HepG2 (cell line): ENCODE measurements around the gene SLC26A5. TPM values are rescaled to one million over a fixed set of nuclear protein-coding genes. Genes with fewer than 3 reads are reported as not detected.
A peak's percentile ranks its signal among the peaks of the same experiment; 100 is the strongest.

Experiments
- ARNTL ChIP-seq: sonication (generic); formaldehyde crosslinking; IDR thresholded peaks from 2 replicates; pipeline ENCODE4 v1.4.0; 2020; ENCODE audit warnings: mild to moderate bottlenecking, missing genetic modification reagents
- BRD4 ChIP-seq: sonication (generic); formaldehyde crosslinking; IDR thresholded peaks from 2 replicates; pipeline ENCODE4 v1.4.0; 2020; ENCODE audit warnings: missing genetic modification reagents
- CBX2 ChIP-seq, 2 experiments: fragments of 200-600 bp in 1 of 2; sonication (generic); formaldehyde crosslinking in 1 of 2; IDR thresholded peaks; 2 replicates each; pipeline versions ENCODE4 v1.7.0 to v1.8.1; 2018 to 2022; ENCODE audit warnings: low read depth in 2 of 2, low read length in 1 of 2, mild to moderate bottlenecking in 1 of 2, missing genetic modification reagents in 1 of 2
- CTCF ChIP-seq: sonication (generic); formaldehyde crosslinking; IDR thresholded peaks from 2 replicates; pipeline ENCODE4 v1.5.0; 2020; ENCODE audit warnings: mild to moderate bottlenecking, missing genetic modification reagents, moderate library complexity
- FOXA3 ChIP-seq: IDR thresholded peaks from 2 replicates; pipeline ENCODE4 v1.6.1; 2016; ENCODE audit warnings: missing genetic modification reagents, missing compliant biosample characterization
- FOXP1 ChIP-seq, 2 experiments: fragments of 450-650 bp in 1 of 2; IDR thresholded peaks; 2 replicates each; pipeline ENCODE4 v1.6.1; 2017 to 2018; ENCODE audit warnings: antibody characterized with exemption in 1 of 2
- FOXP4 ChIP-seq: sonication (generic); formaldehyde crosslinking; IDR thresholded peaks from 2 replicates; pipeline ENCODE4 v1.4.0; 2020; ENCODE audit warnings: missing genetic modification reagents
- GZF1 ChIP-seq: sonication (generic); formaldehyde crosslinking; IDR thresholded peaks from 2 replicates; pipeline ENCODE4 v1.5.1; 2020; ENCODE audit warnings: mild to moderate bottlenecking, missing genetic modification reagents
- HHEX ChIP-seq: IDR thresholded peaks from 2 replicates; pipeline ENCODE4 v1.6.1; 2016; ENCODE audit warnings: control low read depth
- IKZF1 ChIP-seq: fragments of 450-650 bp; IDR thresholded peaks from 2 replicates; pipeline ENCODE4 v1.7.1; 2016
- JUN ChIP-seq: sonication (generic); formaldehyde crosslinking; IDR thresholded peaks from 2 replicates; pipeline ENCODE4 v1.4.0; 2020; ENCODE audit warnings: mild to moderate bottlenecking, missing genetic modification reagents
- MAFG ChIP-seq: sonication (generic); formaldehyde crosslinking; IDR thresholded peaks from 2 replicates; pipeline ENCODE4 v1.5.1; 2020; ENCODE audit warnings: mild to moderate bottlenecking, missing genetic modification reagents
- NFRKB ChIP-seq: fragments of 450-650 bp; IDR thresholded peaks from 2 replicates; pipeline ENCODE4 v1.6.1; 2017
- NR0B2 ChIP-seq: sonication (generic); formaldehyde crosslinking; IDR thresholded peaks from 2 replicates; pipeline ENCODE4 v1.4.0; 2020; ENCODE audit warnings: mild to moderate bottlenecking, missing genetic modification reagents
- NR3C1 ChIP-seq: sonication (generic); formaldehyde crosslinking; IDR thresholded peaks from 2 replicates; pipeline ENCODE4 v1.4.0; 2020; ENCODE audit warnings: missing genetic modification reagents
- PHF8 ChIP-seq: sonication (generic); formaldehyde crosslinking; IDR thresholded peaks from 2 replicates; pipeline ENCODE4 v1.5.0; 2020; ENCODE audit warnings: missing genetic modification reagents
- SRF ChIP-seq: IDR thresholded peaks from 2 replicates; pipeline ENCODE4 v1.6.1; 2011; ENCODE audit warnings: mild to moderate bottlenecking, low read depth, low read length, moderate library complexity
- STAT5B ChIP-seq: sonication (generic); formaldehyde crosslinking; IDR thresholded peaks from 2 replicates; pipeline ENCODE4 v1.4.0; 2020; ENCODE audit warnings: missing genetic modification reagents
- ZFP37 ChIP-seq: sonication (generic); formaldehyde crosslinking; IDR thresholded peaks from 2 replicates; pipeline ENCODE4 v1.4.0; 2020; ENCODE audit warnings: missing genetic modification reagents, borderline replicate concordance
- ZFX ChIP-seq: sonication (generic); formaldehyde crosslinking; IDR thresholded peaks from 2 replicates; pipeline ENCODE4 v1.4.0; 2020; ENCODE audit warnings: mild to moderate bottlenecking, low read depth, missing genetic modification reagents, moderate library complexity
- ZNF451 ChIP-seq: sonication (generic); formaldehyde crosslinking; IDR thresholded peaks from 2 replicates; pipeline ENCODE4 v1.5.0; 2020; ENCODE audit warnings: mild to moderate bottlenecking, missing genetic modification reagents
- polyA plus RNA-seq, 8 experiments: library from polyadenylated mRNA; depleted of rRNA in 3 of 8; stranded (reverse) in 7 of 8; unstranded in 1 of 8; fragments of >200 nt; fragmentation: Illumina TruSeq in 4 of 8; extraction: Trizol in 4 of 8; gene quantifications; 2 replicates each; pipeline versions ENCODE4 v1.2.1 to v1.2.3, GENCODE V29; 2011 to 2016; ENCODE audit warnings: low read depth in 4 of 8, missing spikeins in 1 of 8, mixed read lengths in 1 of 8; ENCODE audit not compliant: insufficient read depth in 1 of 8
- total RNA-seq, 5 experiments: library from RNA; depleted of rRNA; stranded (reverse); fragments of >200 nt; fragmentation: Illumina TruSeq; extraction: Trizol; gene quantifications; 2 replicates each; pipeline ENCODE4 v1.2.3, GENCODE V29; 2016; ENCODE audit warnings: low read depth in 1 of 5
- TF ChIP-seq, protein P1 (sequence below): sonication (generic); formaldehyde crosslinking; IDR thresholded peaks from 2 replicates; pipeline ENCODE4 v1.5.0; 2020; ENCODE audit warnings: missing genetic modification reagents
- TF ChIP-seq, protein P2 (sequence below): IDR thresholded peaks from 2 replicates; pipeline ENCODE4 v1.6.1; 2016; ENCODE audit warnings: low read depth, borderline replicate concordance
- TF ChIP-seq, protein P3 (sequence below): sonication (generic); formaldehyde crosslinking; IDR thresholded peaks from 2 replicates; pipeline ENCODE4 v1.4.0; 2020; ENCODE audit warnings: missing genetic modification reagents, borderline replicate concordance

SLC26A5 gene
- total and polyA plus RNA-seq, 2 of the 13 experiments (the other 11 are each of a cell fraction or from before 2014, with no cell fraction given), result 0.08 to 0.11 TPM

- TF ChIP-seq NR0B2 (CRISPR knock-in tag) (no peak), IKZF1 (no peak), GZF1 (CRISPR knock-in tag) (no peak), SRF (peak; percentile 53; the same call in 1 of the 2 replicates), JUN (no peak), FOXP4 (peak; percentile 39; the same call in 1 of the 2 replicates), PHF8 (CRISPR knock-in tag) (peak; percentile 91), BRD4 (CRISPR knock-in tag) (0 out of 2 replicates have a peak, but pooled peaks have one; percentile 65), ARNTL (CRISPR knock-in tag) (no peak), CBX2 (IDR thresholded peaks at IDR 0.05; ENCODE audit: low read depth, low read length) (no peak), CBX2 (CRISPR knock-in tag; IDR thresholded peaks at IDR 0.05; ENCODE audit: low read depth) (no peak), NFRKB (no peak), FOXP1 (IDR thresholded peaks at IDR 0.05) (no peak), FOXP1 (CRISPR knock-in tag; IDR thresholded peaks at IDR 0.05) (no peak), ZNF451 (no peak), NR3C1 (no peak), CTCF (CRISPR knock-in tag) (no peak), FOXA3 (peak; percentile 74), STAT5B (CRISPR knock-in tag) (0 out of 2 replicates have a peak, but pooled peaks have one; percentile 55), HHEX (CRISPR knock-in tag) (no peak), ZFX (peak; percentile 93), MAFG (CRISPR knock-in tag) (peak; percentile 74), ZFP37 (no peak)
- TF ChIP-seq, protein P1, sequence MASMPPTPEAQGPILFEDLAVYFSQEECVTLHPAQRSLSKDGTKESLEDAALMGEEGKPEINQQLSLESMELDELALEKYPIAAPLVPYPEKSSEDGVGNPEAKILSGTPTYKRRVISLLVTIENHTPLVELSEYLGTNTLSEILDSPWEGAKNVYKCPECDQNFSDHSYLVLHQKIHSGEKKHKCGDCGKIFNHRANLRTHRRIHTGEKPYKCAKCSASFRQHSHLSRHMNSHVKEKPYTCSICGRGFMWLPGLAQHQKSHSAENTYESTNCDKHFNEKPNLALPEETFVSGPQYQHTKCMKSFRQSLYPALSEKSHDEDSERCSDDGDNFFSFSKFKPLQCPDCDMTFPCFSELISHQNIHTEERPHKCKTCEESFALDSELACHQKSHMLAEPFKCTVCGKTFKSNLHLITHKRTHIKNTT (CRISPR knock-in tag), result no peak
- TF ChIP-seq, protein P2, sequence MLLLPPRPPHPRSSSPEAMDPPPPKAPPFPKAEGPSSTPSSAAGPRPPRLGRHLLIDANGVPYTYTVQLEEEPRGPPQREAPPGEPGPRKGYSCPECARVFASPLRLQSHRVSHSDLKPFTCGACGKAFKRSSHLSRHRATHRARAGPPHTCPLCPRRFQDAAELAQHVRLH (CRISPR knock-in tag), result peak; percentile 33; the same call in 1 of the 2 replicates
- TF ChIP-seq, protein P3, sequence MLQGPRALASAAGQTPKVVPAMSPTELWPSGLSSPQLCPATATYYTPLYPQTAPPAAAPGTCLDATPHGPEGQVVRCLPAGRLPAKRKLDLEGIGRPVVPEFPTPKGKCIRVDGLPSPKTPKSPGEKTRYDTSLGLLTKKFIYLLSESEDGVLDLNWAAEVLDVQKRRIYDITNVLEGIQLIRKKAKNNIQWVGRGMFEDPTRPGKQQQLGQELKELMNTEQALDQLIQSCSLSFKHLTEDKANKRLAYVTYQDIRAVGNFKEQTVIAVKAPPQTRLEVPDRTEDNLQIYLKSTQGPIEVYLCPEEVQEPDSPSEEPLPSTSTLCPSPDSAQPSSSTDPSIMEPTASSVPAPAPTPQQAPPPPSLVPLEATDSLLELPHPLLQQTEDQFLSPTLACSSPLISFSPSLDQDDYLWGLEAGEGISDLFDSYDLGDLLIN (CRISPR knock-in tag), result no peak
These were observed 98.3 kb downstream of the SLC26A5 start, which contains the start of gene PSMC2 (continued) for GRCh38 chr7:103347507-103348267.
